ENCODE data around the gene ARNT2.

ARNT2 gene

GRCh38 chr15:80450811-80451321 is 46.7 kb downstream of the ARNT2 start:
- DNase-seq (ENCODE audit: extremely low spot score): no peak
- TF ChIP-seq CTCF (IDR thresholded peaks at IDR 0.05; ENCODE audit: control extremely low read depth, extremely low read depth, low read depth, missing control alignments): no peak
- CTCF ChIA-PET: interaction anchor here (0.9 to 2.2 kb wide), 3 partner anchors 329 to 816 kb away, joined by 3 to 8 read pairs (median 7); partner anchors contain the start of gene CEMIP
- POLR2A ChIA-PET: no interaction called here

DNA sequence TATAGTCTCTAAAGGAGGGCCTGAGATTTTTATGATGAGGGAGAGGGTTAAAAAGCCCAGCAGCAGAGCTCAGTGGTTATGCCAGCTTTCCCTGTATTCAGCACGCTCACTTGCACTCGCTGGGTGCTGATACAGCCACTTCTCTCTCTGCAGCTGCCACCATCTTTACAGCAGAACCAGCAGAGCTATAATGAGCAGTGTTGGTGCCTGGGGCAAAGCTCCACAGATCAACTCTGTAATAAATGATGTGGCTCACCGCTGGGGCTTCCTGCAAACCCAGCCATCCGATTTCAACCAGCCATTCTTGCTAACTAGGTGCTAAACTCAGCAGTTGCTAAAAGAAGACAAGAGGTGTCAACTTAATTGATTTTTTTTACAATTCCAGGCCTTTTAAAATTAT is 48.0 kb downstream of the ARNT2 start:
- ChIA-PET POLR2A (no interaction called here), CTCF (interaction anchor here (1.0 to 6.9 kb wide), 3 partner anchors 323 to 814 kb away, joined by 4 to 100 read pairs (median 8); no protein-coding TSS in a partner anchor)
- no peak for DNase-seq (ENCODE audit: extremely low spot score)
- TF ChIP-seq CTCF (IDR thresholded peaks at IDR 0.05; ENCODE audit: control extremely low read depth, extremely low read depth, low read depth, missing control alignments): no peak

- POLR2A ChIA-PET: no interaction called here
- CTCF ChIA-PET: interaction anchor here (0.9 to 6.9 kb wide), 16 partner anchors 8 to 1074 kb away, joined by 3 to 100 read pairs (median 8); partner anchors contain the start of gene CEMIP
- no peak for DNase-seq (ENCODE audit: extremely low spot score)
- no peak for TF ChIP-seq CTCF (IDR thresholded peaks at IDR 0.05; ENCODE audit: control extremely low read depth, extremely low read depth, low read depth, missing control alignments)
Measured at GRCh38 chr15:80455051-80455648, 51.0 kb downstream of the ARNT2 start.

DNA sequence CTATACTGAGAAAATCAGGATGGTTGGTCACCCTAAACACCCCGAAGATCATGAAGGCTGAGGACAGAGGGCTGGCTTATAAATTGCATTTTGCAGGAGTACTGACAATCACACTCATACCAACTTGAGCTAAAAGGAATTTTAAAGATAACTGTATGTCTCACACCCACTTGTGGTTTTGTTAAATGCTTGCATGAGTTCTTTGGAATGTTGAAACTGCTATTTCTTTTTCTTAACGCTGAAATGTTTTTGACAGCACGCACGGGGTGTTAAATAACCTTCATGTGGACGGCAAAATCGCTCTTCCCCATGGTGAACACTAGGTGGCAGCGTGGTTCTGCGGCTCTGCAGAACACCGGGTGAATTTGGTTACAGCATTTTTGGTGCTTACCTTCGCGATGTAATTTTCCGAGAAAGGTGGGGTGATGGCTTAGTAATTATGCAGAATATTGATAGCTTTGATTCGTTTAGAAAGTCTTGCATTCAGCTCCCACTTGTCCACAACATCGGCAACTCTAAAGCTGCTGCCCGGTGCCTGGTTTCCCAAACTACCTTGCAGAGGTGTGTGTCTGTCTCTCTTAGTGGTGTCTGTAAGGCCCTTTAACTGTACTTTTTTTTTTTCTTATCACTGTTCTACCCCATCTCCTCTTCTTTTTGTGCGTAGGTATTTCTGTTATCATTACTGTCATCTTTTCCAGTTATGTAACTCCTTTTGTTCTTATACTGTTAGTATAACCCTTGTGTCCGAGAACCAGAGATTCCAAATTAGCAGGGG is 51.7 kb downstream of the ARNT2 start:
- peak; percentile 72 for DNase-seq (ENCODE audit: extremely low spot score)

DNA sequence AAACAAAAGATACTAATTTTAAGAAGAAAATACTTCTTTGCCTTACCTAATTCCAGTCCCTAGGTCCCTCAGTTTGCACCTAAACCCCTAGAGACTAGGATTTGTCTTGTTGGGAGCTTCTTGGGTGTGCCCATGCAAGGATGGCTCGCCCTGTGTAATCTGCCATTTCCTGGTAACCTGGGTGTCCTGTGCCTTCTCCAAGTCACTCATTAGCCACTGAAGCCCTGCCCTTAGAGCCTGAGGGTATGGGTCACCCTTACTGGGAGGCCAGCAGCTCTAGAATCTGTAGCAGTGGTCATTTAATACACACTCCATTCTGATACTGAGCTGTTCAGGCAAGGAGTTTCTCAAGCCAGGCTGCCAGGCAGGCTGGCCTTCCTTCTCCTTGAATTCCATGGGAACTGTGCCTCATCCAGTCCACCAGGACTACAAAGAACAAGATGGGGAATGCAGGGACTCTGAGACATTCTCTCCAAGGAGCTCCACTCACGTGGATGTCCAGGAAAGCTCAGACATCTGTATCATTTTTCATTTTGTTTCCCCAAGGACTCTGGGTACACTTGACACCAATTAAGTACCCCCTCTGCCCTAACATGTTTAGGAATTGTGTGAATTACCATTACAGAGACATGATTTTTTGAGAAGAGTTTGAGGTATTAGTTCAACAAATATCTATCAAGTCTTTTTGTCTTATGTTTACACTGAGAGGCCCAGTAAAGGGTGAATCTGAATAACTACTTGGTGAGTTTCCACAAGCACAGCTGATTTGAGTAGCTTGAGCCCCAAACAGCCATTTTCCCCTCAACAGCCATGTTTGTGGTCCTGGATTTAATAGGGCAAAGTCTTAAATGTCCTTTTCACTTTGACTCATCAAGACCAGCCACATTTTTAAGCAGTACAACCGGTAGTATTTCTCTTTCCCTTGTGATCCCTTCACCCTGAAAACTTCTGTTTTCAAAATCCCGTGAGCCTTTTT is 52.6 kb downstream of the ARNT2 start:
- no peak for DNase-seq (ENCODE audit: extremely low spot score)
- ChIA-PET POLR2A (no interaction called here), CTCF (interaction anchor here (0.7 to 6.9 kb wide), 30 partner anchors 8 to 1075 kb away, joined by 3 to 100 read pairs (median 4); partner anchors contain the start of gene CEMIP)
- TF ChIP-seq CTCF (IDR thresholded peaks at IDR 0.05; ENCODE audit: control extremely low read depth, extremely low read depth, low read depth, missing control alignments): no peak

More for the DNA sequence above, 51.7 kb downstream of the ARNT2 start:
- peak; percentile 91 for TF ChIP-seq CTCF (IDR thresholded peaks at IDR 0.05; ENCODE audit: control extremely low read depth, extremely low read depth, low read depth, missing control alignments)
- ChIA-PET CTCF (interaction anchor here (0.7 to 6.9 kb wide), 24 partner anchors 9 to 1074 kb away, joined by 3 to 100 read pairs (median 4); partner anchors contain the start of gene CEMIP), POLR2A (no interaction called here)
